Measurements from ENCODE around the gene PRKCH. TPM values are rescaled to one million over a fixed set of nuclear protein-coding genes. Genes with fewer than 3 reads are reported as not detected.

Gene PRKCH
- total and polyA plus RNA-seq, 2 donors (not counting 3 experiments of a cell fraction or from before 2014, with no cell fraction given): 97.7 to 103 TPM

- H3K36me3 ChIP-seq (ENCODE audit: control insufficient read depth in 2 of 2, extremely low read depth in 1 of 2, insufficient read depth in 2 of 2, low read length in 2 of 2): no peaks in the 10 kb centered on the region
- intact Hi-C loops (cut with micrococcal nuclease): no loop called here
- H3K9ac ChIP-seq (replicated peaks; ENCODE audit: extremely low read depth, insufficient read depth, low read length): no peak overlapping the region
- H4K20me1 ChIP-seq (replicated peaks; ENCODE audit: control insufficient read depth, extremely low read depth, insufficient read depth, low read length): no peaks in the 10 kb centered on the region
- ChIA-PET POLR2A (no interaction called here), CTCF (interaction anchor here (0.7 to 2.3 kb wide), 2 partner anchors 10 to 48 kb away, joined by 3 to 10 read pairs; no protein-coding TSS in a partner anchor)
- no peaks in the 10 kb centered on the region for H3K9me1 ChIP-seq (replicated peaks; ENCODE audit: control insufficient read depth, extremely low read depth, insufficient read depth, low read length)
- no peak for DNase-seq (ENCODE audit: low read depth, low spot score)
- H3K27me3 ChIP-seq (ENCODE audit: control insufficient read depth in 2 of 2, insufficient read depth in 2 of 2, low read length in 2 of 2): peaks cover 7 to 8% of the 10 kb centered on the region in 2 experiments
- H3K79me2 ChIP-seq (ENCODE audit: control insufficient read depth, insufficient read depth, low read length): no peaks in the 10 kb centered on the region
- no peak overlapping the region for H3K27ac ChIP-seq (ENCODE audit: insufficient read depth, low read depth, low read length)
- no peak overlapping the region for H3K4me2 ChIP-seq (ENCODE audit: insufficient read depth, low read length)
- peaks cover 9% of the 10 kb centered on the region for H3K4me1 ChIP-seq (ENCODE audit: control insufficient read depth, extremely low read depth, insufficient read depth, low read length)
- dilution Hi-C loops (cut with MboI; ENCODE audit: extremely low pct_ligation_motif_present, low sequenced_read_pairs): loop anchor here (25.0 kb wide), 1 partner anchor 183 kb away; no protein-coding TSS in a partner anchor
- no TSS peak for BruUV-seq (replicated peaks)
- no peak for FAIRE-seq
- no peaks in the 10 kb centered on the region for H3K9me3 ChIP-seq (replicated peaks; ENCODE audit: control insufficient read depth, insufficient read depth, low read length)
- H3K4me3 ChIP-seq (replicated peaks in 1 of 3; ENCODE audit: insufficient read depth in 1 of 3, low read depth in 1 of 3, low read length in 3 of 3): no peak overlapping the region
- TF ChIP-seq CTCF (IDR thresholded peaks at IDR 0.05; ENCODE audit: extremely low read depth in 1 of 2, insufficient read depth in 1 of 2, low read depth in 1 of 2, low read length in 2 of 2): no peak
- TF ChIP-seq JUN (IDR thresholded peaks at IDR 0.05; ENCODE audit: borderline replicate concordance, insufficient read depth, insufficient read length, low read depth): no peak
- TF ChIP-seq EZH2 (IDR thresholded peaks at IDR 0.05; ENCODE audit: borderline replicate concordance, low read depth, low read length, severe bottlenecking): no peak
- TF ChIP-seq POLR2AphosphoS5 (IDR thresholded peaks at IDR 0.05; ENCODE audit: insufficient read depth, low read depth, low read length): no peak
- no peak for TF ChIP-seq MYC (IDR thresholded peaks at IDR 0.05; ENCODE audit: low read depth, low read length)
- no peak for TF ChIP-seq MAX (IDR thresholded peaks at IDR 0.05; ENCODE audit: insufficient read depth, insufficient read length)
- no peak for TF ChIP-seq POLR2A (IDR thresholded peaks at IDR 0.05; ENCODE audit: low read depth, low read length)
- TF ChIP-seq GATA2 (IDR thresholded peaks at IDR 0.05; ENCODE audit: insufficient read depth, insufficient read length, low read depth, low read length): no peak
- TF ChIP-seq FOS (IDR thresholded peaks at IDR 0.05; ENCODE audit: borderline replicate concordance, insufficient read depth, low read length): no peak
- no peak overlapping the region for H2AFZ ChIP-seq (ENCODE audit: low read depth, low read length)
Measured at GRCh38 chr14:61279082-61279481, 42.3 kb upstream of the PRKCH start.
